ENCODE measurements around the gene ZG16.

DNA sequence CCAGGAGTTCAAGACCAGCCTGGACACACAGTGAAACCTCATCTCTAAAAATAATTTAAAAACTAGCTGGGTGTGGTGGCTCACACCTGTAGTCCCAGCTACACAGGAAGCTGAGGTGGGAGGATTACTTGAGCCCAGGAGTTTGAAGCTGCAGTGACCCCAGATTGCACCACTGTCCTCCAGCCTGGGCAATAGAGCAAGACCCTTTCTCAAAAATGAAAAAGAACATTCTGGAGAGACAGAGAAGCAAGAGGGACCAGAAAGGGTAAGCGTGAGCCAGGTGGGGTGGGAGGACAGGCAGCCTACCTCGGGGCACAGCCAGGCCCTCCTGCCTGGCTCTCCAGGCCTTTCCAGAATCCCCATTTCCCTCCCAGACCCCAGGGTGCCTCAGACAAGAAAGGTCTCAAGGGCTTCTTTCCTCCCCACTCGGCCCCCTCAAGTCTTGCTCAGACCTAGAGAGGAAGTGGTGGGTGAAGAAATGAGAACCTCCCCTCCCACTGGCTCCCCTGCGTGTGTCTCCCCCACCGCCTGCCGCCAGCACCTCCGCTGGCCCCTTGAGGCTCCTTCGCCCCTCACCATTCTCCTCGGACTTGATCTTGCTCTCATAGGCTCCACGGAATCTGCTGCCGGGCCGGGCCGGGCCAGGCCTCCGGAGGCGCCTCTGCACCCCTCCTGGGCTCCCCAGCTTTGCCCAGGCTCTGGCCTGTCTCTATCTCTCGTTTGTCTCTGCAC, 32.8 kb upstream of the ZG16 start:
- TF ChIP-seq, protein P1, sequence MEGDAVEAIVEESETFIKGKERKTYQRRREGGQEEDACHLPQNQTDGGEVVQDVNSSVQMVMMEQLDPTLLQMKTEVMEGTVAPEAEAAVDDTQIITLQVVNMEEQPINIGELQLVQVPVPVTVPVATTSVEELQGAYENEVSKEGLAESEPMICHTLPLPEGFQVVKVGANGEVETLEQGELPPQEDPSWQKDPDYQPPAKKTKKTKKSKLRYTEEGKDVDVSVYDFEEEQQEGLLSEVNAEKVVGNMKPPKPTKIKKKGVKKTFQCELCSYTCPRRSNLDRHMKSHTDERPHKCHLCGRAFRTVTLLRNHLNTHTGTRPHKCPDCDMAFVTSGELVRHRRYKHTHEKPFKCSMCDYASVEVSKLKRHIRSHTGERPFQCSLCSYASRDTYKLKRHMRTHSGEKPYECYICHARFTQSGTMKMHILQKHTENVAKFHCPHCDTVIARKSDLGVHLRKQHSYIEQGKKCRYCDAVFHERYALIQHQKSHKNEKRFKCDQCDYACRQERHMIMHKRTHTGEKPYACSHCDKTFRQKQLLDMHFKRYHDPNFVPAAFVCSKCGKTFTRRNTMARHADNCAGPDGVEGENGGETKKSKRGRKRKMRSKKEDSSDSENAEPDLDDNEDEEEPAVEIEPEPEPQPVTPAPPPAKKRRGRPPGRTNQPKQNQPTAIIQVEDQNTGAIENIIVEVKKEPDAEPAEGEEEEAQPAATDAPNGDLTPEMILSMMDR (IDR thresholded peaks at IDR 0.05; ENCODE audit: control extremely low read depth in 1 of 3, insufficient read depth in 1 of 3, low read depth in 1 of 3, low read length in 3 of 3) = no peak
- no peak for TF ChIP-seq EZH2 (IDR thresholded peaks at IDR 0.05; ENCODE audit: low read depth, low read length, severe bottlenecking)
- peak; percentile 26 to 75; a peak in 2 of 3 replicates for TF ChIP-seq POLR2A (IDR thresholded peaks at IDR 0.05; ENCODE audit: control extremely low read depth in 1 of 2, low read depth in 2 of 2, low read length in 2 of 2)
- no peak for TF ChIP-seq PHF8 (conservative IDR thresholded peaks at IDR 0.05; ENCODE audit: low read depth, low read length)
- TF ChIP-seq RFX5 (IDR thresholded peaks at IDR 0.05; ENCODE audit: borderline replicate concordance, low read depth, low read length) = no peak
- no peak for TF ChIP-seq CHD2 (IDR thresholded peaks at IDR 0.05; ENCODE audit: low read length)
- TF ChIP-seq GABPA (IDR thresholded peaks at IDR 0.05; ENCODE audit: borderline replicate concordance, insufficient read depth, low read length) = no peak
- TF ChIP-seq, protein P2, sequence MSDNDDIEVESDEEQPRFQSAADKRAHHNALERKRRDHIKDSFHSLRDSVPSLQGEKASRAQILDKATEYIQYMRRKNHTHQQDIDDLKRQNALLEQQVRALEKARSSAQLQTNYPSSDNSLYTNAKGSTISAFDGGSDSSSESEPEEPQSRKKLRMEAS (IDR thresholded peaks at IDR 0.05) = no peak
- TF ChIP-seq JUND (IDR thresholded peaks at IDR 0.05; ENCODE audit: low read length) = no peak
- TF ChIP-seq GTF2F1 (IDR thresholded peaks at IDR 0.05; ENCODE audit: borderline replicate concordance, low read depth, low read length) = no peak
- peak; percentile 59; the same call in 1 of the 2 replicates for TF ChIP-seq POLR2AphosphoS5 (IDR thresholded peaks at IDR 0.05; ENCODE audit: low read depth, low read length)
- TF ChIP-seq TBP (IDR thresholded peaks at IDR 0.05; ENCODE audit: low read depth, low read length) = no peak
- TF ChIP-seq RAD21 (IDR thresholded peaks at IDR 0.05 in 1 of 2, conservative IDR thresholded peaks at IDR 0.05 in 1 of 2; ENCODE audit: low read depth in 2 of 2, low read length in 2 of 2) = no peak
- no peak for TF ChIP-seq CHD1 (IDR thresholded peaks at IDR 0.05; ENCODE audit: low read depth, low read length)
